GM12878 (cell line): ENCODE data around the gene MYO1C.

Experiments
- CTCF ChIP-seq, 3 experiments: IDR thresholded peaks in 2 of 3; conservative IDR thresholded peaks in 1 of 3; 2 replicates each; pipeline ENCODE4 v1.5.1; 2011; ENCODE audit warnings: low read depth in 3 of 3, low read length in 3 of 3, mild to moderate bottlenecking in 3 of 3, control low read depth in 2 of 3, moderate library complexity in 2 of 3, inconsistent platforms in 1 of 3, mixed read lengths in 1 of 3; ENCODE audit not compliant: control insufficient read depth in 2 of 3, insufficient read depth in 1 of 3; ENCODE audit errors: extremely low read depth in 1 of 3
- MAX ChIP-seq: IDR thresholded peaks from 2 replicates; pipeline ENCODE4 v1.6.1; 2012; ENCODE audit warnings: low read depth, low read length, improper control_type of control experiment
- MEF2A ChIP-seq: IDR thresholded peaks from 2 replicates; pipeline ENCODE4 v1.6.1; 2011; ENCODE audit warnings: low read depth, mild to moderate bottlenecking, low read length, moderate library complexity; ENCODE audit not compliant: insufficient read depth

GRCh38 chr17:1494203-1494602 is 1.7 kb upstream of the MYO1C start:
- TF ChIP-seq CTCF (IDR thresholded peaks at IDR 0.05 in 2 of 3, conservative IDR thresholded peaks at IDR 0.05 in 1 of 3; ENCODE audit: control insufficient read depth in 2 of 3, extremely low read depth in 1 of 3, insufficient read depth in 1 of 3, low read depth in 3 of 3, low read length in 3 of 3) (no peak), MEF2A (no peak), MAX (no peak)
